CD4-positive, alpha-beta T cell (primary cell): ENCODE measurements around the gene PRCP. TPM values are rescaled to one million over a fixed set of nuclear protein-coding genes. Genes with fewer than 3 reads are reported as not detected.

Experiments used
- ATAC-seq: fragments of 200-7000 bp; cut with Tn5 transposase; one replicate; pipeline ENCODE4 v1.10.0; 2022; ENCODE audit warnings: mild to moderate bottlenecking; ENCODE audit not compliant: poor library complexity
- CTCF ChIA-PET: fragments of 350-600 bp; sonication (Branson Sonifier 250); formaldehyde crosslinking; loops from one replicate; lab custom pipeline; 2021; ENCODE audit warnings: antibody characterized with exemption, inconsistent platforms; lab: Charles Lee
- POLR2A ChIA-PET: fragments of 350-600 bp; sonication (Branson Sonifier 250); formaldehyde crosslinking; loops from one replicate; lab custom pipeline; 2021; ENCODE audit warnings: antibody characterized with exemption, inconsistent platforms; lab: Charles Lee
- DNase-seq, 14 experiments: peaks; one replicate each; pipeline ENCODE4 v3.0.0-alpha.2; 2013 to 2020; ENCODE audit warnings: mixed read lengths in 2 of 14
- H3K27ac ChIP-seq, 2 donors: one replicate each; pipeline versions ENCODE4 v1.5.1 to v1.7.0; 2013; ENCODE audit warnings: low read length in 2 of 2, low read depth in 1 of 2, mild to moderate bottlenecking in 1 of 2
- H3K27me3 ChIP-seq, 2 experiments: 1 replicate in 1 of 2; 2 replicates in 1 of 2; pipeline versions ENCODE4 v1.6.1 to v1.7.0; 2013; ENCODE audit warnings: low read length in 2 of 2, control low read depth in 1 of 2, mild to moderate bottlenecking in 1 of 2, moderate library complexity in 1 of 2; ENCODE audit not compliant: insufficient read depth in 2 of 2, control insufficient read depth in 1 of 2
- H3K36me3 ChIP-seq: one replicate; pipeline ENCODE4 v1.6.1; 2013; ENCODE audit warnings: low read length, control low read depth; ENCODE audit not compliant: insufficient read depth
- H3K4me1 ChIP-seq: one replicate; pipeline ENCODE4 v1.6.1; 2013; ENCODE audit warnings: low read length, control low read depth; ENCODE audit not compliant: insufficient read depth
- H3K4me3 ChIP-seq: one replicate; pipeline ENCODE4 v1.5.1; 2013; ENCODE audit warnings: mild to moderate bottlenecking, low read length, moderate library complexity
- H3K9me3 ChIP-seq, 2 experiments: 1 replicate in 1 of 2; 2 replicates in 1 of 2; pipeline versions ENCODE4 v1.6.1 to v1.7.0; 2013; ENCODE audit warnings: low read length in 2 of 2, mild to moderate bottlenecking in 2 of 2, control low read depth in 1 of 2, moderate library complexity in 1 of 2; ENCODE audit not compliant: control insufficient read depth in 1 of 2, insufficient read depth in 1 of 2
- H3K27ac Mint-ChIP-seq: one replicate; pipeline ENCODE4 v1.8.0; 2020; ENCODE audit warnings: mixed read lengths
- H3K27me3 Mint-ChIP-seq: one replicate; pipeline ENCODE4 v1.8.0; 2021; ENCODE audit warnings: mixed read lengths
- H3K36me3 Mint-ChIP-seq: one replicate; pipeline ENCODE4 v1.8.0; 2021; ENCODE audit warnings: low read depth, mixed read lengths
- H3K4me1 Mint-ChIP-seq: one replicate; pipeline ENCODE4 v1.8.0; 2021; ENCODE audit warnings: low read depth, mixed read lengths
- H3K4me3 Mint-ChIP-seq: one replicate; pipeline ENCODE4 v1.8.0; 2020; ENCODE audit warnings: mild to moderate bottlenecking, mixed read lengths
- H3K9me3 Mint-ChIP-seq: one replicate; pipeline ENCODE4 v1.8.0; 2020; ENCODE audit warnings: mixed read lengths
- CTCF ChIP-seq: fragments of 200-600 bp; IDR thresholded peaks from one replicate; pipeline ENCODE4 v1.8.0; 2022; ENCODE audit warnings: antibody characterized with exemption, mild to moderate bottlenecking
- intact Hi-C, 2 experiments: fragments of 100-400 bp; cut with DNase I in 1 of 2; cut with micrococcal nuclease in 1 of 2; formaldehyde crosslinking; loops; one replicate each; pipeline versions ENCODE4 v1.15.1 to v1.9.0; 2023 to 2025; cut with DNase I, micrococcal nuclease
- total RNA-seq, 174 experiments: library from RNA in 2 of 174; stranded (reverse) in 2 of 174; gene quantifications; one replicate each; pipeline ENCODE4 v1.2.3 and lab custom pipeline; 2021 to 2026

PRCP gene
- total RNA-seq, 2 experiments from 2014 or later, result 13.7 to 16.0 TPM

DNA sequence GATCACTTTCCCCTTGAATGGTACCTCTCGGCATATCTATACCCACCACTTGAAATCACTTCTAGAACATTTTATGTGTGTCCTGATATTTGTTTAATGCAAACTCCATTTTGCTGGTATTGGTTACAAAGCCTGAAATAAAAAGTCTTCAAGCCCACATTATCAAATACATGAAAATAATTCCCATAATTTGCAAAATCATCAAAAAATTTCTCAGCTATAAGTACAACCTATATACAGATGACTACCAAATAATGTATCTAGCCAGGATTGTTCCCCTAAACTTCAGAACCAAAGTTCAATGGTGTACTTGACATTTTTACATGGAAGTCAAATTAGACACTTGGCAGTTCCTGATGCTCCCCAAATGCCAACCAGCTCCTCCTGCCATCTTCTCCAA is 71.8 kb downstream of the PRCP start:
- H3K27me3 Mint-ChIP-seq, result no peaks in the 10 kb centered on the region
- POLR2A ChIA-PET, result no interaction called here
- no peaks in the 10 kb centered on the region for H3K4me1 ChIP-seq
- no peak overlapping the region for H3K4me3 Mint-ChIP-seq
- CTCF ChIA-PET, result no interaction called here
- no peak overlapping the region for H3K4me3 ChIP-seq
- intact Hi-C loops, result no loop called here
- no peaks in the 10 kb centered on the region for H3K27me3 ChIP-seq
- no peak overlapping the region for H3K27ac ChIP-seq
- no peaks in the 10 kb centered on the region for H3K9me3 Mint-ChIP-seq
- peaks cover 28% of the 10 kb centered on the region for H3K36me3 Mint-ChIP-seq
- H3K36me3 ChIP-seq, result peaks cover 3% of the 10 kb centered on the region
- no peaks in the 10 kb centered on the region for H3K9me3 ChIP-seq
- TF ChIP-seq CTCF, result no peak
- no peaks in the 10 kb centered on the region for H3K4me1 Mint-ChIP-seq
- H3K27ac Mint-ChIP-seq, result no peak overlapping the region
- DNase-seq, result no peak
- ATAC-seq, result no peak

DNA sequence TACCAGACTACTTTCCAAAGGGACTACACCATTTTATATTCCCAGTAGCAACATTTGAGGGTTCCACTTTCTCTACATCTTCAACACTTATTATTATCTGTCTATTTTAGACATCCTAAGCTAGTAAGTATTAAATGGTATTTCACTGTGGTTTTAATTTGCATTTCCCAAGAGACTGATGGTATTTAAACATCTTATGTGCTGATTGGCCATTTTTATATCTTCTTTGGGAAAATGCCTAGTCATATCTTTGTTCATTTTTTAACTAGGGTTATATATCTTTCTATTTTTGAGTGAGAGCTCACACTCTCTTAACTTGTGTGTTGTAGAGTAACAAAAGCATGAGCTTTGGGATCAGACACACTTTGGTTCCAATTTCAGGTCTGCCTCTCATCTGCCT is 73.7 kb downstream of the PRCP start:
- Histone ChIP-seq H3K4me3 (no peak overlapping the region), H3K9me3 (no peaks in the 10 kb centered on the region), H3K36me3 (peaks cover 3% of the 10 kb centered on the region), H3K27me3 (no peaks in the 10 kb centered on the region), H3K4me1 (no peaks in the 10 kb centered on the region), H3K27ac (no peak overlapping the region)
- no peaks in the 10 kb centered on the region for H3K4me1 Mint-ChIP-seq
- CTCF ChIA-PET, result no interaction called here
- H3K27ac Mint-ChIP-seq, result no peak overlapping the region
- no peak for DNase-seq
- H3K36me3 Mint-ChIP-seq, result peaks cover 13% of the 10 kb centered on the region
- no peak overlapping the region for H3K4me3 Mint-ChIP-seq
- no peak for TF ChIP-seq CTCF
- H3K27me3 Mint-ChIP-seq, result no peaks in the 10 kb centered on the region
- no peak for ATAC-seq
- H3K9me3 Mint-ChIP-seq, result no peaks in the 10 kb centered on the region
- POLR2A ChIA-PET, result no interaction called here
- intact Hi-C loops, result no loop called here

- ChIA-PET CTCF (no interaction called here), POLR2A (interaction anchor here (0.7 kb wide), 1 partner anchor 536 kb away, joined by 3 read pairs; no protein-coding TSS in a partner anchor)
- Histone ChIP-seq H3K27ac (no peak overlapping the region), H3K9me3 (no peaks in the 10 kb centered on the region), H3K4me3 (no peak overlapping the region), H3K4me1 (no peaks in the 10 kb centered on the region), H3K27me3 (no peaks in the 10 kb centered on the region), H3K36me3 (peaks cover 3% of the 10 kb centered on the region)
- DNase-seq (no peak), ATAC-seq (no peak)
- no peaks in the 10 kb centered on the region for H3K27me3 Mint-ChIP-seq
- intact Hi-C loops, result no loop called here
- H3K9me3 Mint-ChIP-seq, result no peaks in the 10 kb centered on the region
- H3K27ac Mint-ChIP-seq, result no peak overlapping the region
- H3K4me3 Mint-ChIP-seq, result no peak overlapping the region
- H3K4me1 Mint-ChIP-seq, result no peaks in the 10 kb centered on the region
- peaks cover 13% of the 10 kb centered on the region for H3K36me3 Mint-ChIP-seq
- TF ChIP-seq CTCF, result no peak
These were observed 76.3 kb downstream of the PRCP start for GRCh38 chr11:82823647-82824619.
